Measurements from ENCODE around the gene ROR1. TPM values are rescaled to one million over a fixed set of nuclear protein-coding genes. Genes with fewer than 3 reads are reported as not detected.

Gene ROR1
- total RNA-seq, 4 donors from 2014 or later = 5.1 to 7.3 (median 6.5) TPM

DNA sequence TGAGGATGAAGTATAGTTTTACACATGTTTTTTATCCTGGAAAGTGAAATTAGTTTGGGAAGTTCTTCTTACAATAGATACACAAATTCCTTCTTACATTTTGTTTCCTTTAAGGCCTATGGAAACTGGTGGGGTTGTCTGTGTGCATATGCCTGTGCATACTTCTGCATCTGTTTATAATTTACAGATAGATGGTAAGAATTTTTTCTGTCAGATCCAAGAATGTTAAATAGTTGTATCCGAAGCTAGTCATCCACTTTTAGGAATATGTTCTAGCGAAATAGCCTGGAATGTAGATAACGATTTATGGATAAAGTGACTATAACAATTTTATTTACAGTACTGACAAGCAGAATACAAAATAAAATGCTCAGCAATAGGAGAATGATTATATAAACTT lies 194.1 kb downstream of the ROR1 start:
- TF ChIP-seq EP300 (IDR thresholded peaks at IDR 0.05) (no peak), POLR2A (IDR thresholded peaks at IDR 0.05; ENCODE audit: low read depth) (no peak), POLR2AphosphoS5 (IDR thresholded peaks at IDR 0.05) (no peak)
- TF ChIP-seq, protein P1, sequence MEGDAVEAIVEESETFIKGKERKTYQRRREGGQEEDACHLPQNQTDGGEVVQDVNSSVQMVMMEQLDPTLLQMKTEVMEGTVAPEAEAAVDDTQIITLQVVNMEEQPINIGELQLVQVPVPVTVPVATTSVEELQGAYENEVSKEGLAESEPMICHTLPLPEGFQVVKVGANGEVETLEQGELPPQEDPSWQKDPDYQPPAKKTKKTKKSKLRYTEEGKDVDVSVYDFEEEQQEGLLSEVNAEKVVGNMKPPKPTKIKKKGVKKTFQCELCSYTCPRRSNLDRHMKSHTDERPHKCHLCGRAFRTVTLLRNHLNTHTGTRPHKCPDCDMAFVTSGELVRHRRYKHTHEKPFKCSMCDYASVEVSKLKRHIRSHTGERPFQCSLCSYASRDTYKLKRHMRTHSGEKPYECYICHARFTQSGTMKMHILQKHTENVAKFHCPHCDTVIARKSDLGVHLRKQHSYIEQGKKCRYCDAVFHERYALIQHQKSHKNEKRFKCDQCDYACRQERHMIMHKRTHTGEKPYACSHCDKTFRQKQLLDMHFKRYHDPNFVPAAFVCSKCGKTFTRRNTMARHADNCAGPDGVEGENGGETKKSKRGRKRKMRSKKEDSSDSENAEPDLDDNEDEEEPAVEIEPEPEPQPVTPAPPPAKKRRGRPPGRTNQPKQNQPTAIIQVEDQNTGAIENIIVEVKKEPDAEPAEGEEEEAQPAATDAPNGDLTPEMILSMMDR (IDR thresholded peaks at IDR 0.05) = no peak
- intact Hi-C loops (cut with DNase I) = no loop called here

DNA sequence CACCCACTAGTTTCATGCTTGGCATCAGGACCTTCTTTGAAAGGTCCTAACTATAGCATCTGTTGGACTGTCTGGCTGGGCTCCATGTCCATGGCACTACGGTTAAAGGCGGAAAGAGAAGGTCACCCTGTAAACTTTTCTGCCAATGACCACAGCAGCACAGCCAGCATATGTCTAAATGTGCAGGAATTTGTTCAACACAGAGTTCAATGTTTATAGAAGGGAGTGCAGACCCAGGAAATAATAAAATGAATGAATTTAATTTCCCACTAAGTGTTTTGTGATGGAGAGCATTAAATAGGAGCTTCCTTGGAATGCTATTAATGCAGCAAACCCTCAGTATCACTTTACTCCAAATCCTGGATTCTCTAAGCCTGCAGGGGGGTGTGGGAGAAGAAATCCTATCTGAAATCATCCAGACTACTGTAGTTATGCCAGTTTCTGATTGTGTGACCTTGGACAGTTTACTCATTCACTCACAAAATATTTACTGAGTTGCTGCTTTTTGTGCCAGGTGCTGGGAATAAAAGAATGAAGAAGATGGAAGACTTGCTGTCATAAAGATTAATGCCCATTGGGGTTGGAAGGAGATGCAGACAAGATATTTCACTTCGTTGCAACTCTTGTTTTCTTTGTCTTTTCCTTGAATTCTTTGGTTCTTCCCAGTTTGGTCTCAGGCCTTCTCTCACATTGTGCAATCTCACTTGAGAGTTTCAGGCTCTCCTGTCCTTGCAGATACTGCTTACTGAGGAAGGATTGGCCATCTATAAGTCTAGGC lies 195.0 kb downstream of the ROR1 start:
- TF ChIP-seq EP300 (IDR thresholded peaks at IDR 0.05) (no peak), POLR2A (IDR thresholded peaks at IDR 0.05; ENCODE audit: low read depth) (no peak), POLR2AphosphoS5 (IDR thresholded peaks at IDR 0.05) (no peak)
- TF ChIP-seq, protein P1 (IDR thresholded peaks at IDR 0.05) = no peak
- H3K9me3 ChIP-seq = no peaks in the 10 kb centered on the region
- no peak for DNase-seq (ENCODE audit: extremely low spot score)
- intact Hi-C loops (cut with DNase I) = no loop called here
- no peak overlapping the region for H3K27ac ChIP-seq (replicated peaks in 1 of 4)
- 45% methylated on average over 3 of the region's 3 CpGs for WGBS
- no peak overlapping the region for H3K4me3 ChIP-seq
- peaks cover 0 to 17% (median 11%) of the 10 kb centered on the region in 4 donors for H3K4me1 ChIP-seq
- H3K27me3 ChIP-seq = no peaks in the 10 kb centered on the region
- no peaks in the 10 kb centered on the region for H3K36me3 ChIP-seq

More for the DNA sequence above, 194.1 kb downstream of the ROR1 start:
- H3K9me3 ChIP-seq = no peaks in the 10 kb centered on the region
- DNase-seq (ENCODE audit: extremely low spot score) = no peak
- WGBS = 91% methylated on average over 3 of the region's 3 CpGs
- H3K4me1 ChIP-seq = peaks cover 0 to 17% (median 11%) of the 10 kb centered on the region in 4 donors
- no peak overlapping the region for H3K27ac ChIP-seq (replicated peaks in 1 of 4)
- no peaks in the 10 kb centered on the region for H3K36me3 ChIP-seq
- H3K27me3 ChIP-seq = no peaks in the 10 kb centered on the region
- H3K4me3 ChIP-seq = no peak overlapping the region

DNA sequence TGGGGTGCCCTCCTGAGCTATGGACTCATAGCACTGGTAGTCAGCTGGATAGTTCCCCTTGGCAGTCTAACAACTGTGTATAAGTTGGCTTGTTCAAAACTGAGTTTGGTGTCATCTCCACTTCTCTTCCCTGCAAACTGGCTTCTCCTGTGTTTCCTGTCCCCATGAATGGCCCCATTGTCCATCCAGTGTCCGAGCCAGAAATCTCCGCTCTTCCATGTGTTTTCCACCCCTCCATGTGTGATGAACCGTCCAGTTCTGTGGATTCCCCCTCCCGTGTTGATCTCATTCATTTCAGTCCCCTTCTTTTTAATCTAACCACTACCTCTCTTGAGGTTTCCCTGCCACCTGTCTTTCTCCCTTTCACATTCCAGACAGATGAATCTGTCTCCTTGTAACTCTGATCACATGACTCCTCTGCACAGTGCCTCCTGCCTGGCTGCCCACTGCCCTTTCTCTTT lies 195.7 kb downstream of the ROR1 start:
- H3K4me3 ChIP-seq = no peak overlapping the region
- intact Hi-C loops (cut with DNase I) = no loop called here
- H3K9me3 ChIP-seq = no peaks in the 10 kb centered on the region
- no peaks in the 10 kb centered on the region for H3K27me3 ChIP-seq
- no peaks in the 10 kb centered on the region for H3K36me3 ChIP-seq
- WGBS = 88% methylated on average over 4 of the region's 4 CpGs
- DNase-seq (ENCODE audit: extremely low spot score) = no peak
- H3K4me1 ChIP-seq = peaks cover 0 to 17% (median 11%) of the 10 kb centered on the region in 4 donors
- no peak for TF ChIP-seq EP300 (IDR thresholded peaks at IDR 0.05)
- no peak for TF ChIP-seq POLR2AphosphoS5 (IDR thresholded peaks at IDR 0.05)
- TF ChIP-seq POLR2A (IDR thresholded peaks at IDR 0.05; ENCODE audit: low read depth) = no peak
- TF ChIP-seq, protein P1 (IDR thresholded peaks at IDR 0.05) = no peak
- no peak overlapping the region for H3K27ac ChIP-seq (replicated peaks in 1 of 4)

DNA sequence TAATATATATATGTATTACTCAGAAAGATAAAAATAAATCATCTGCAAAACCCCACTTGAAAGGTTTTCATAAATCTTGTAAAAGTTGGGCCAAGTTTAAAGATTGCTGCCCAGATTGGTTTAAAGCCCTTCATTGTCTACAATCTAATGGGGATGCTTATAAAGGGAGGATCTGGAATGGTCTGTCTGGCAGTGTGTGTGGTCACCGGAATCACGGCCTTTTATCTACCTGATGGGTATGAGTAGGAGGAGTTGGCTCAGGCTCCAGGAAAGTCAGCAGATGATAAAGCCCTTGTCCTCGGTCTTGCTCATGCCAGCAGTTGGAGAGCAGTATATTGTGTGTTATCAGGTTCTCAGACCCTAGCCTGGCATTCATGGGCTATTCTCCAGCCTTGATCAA lies 197.7 kb downstream of the ROR1 start:
- peaks cover 0 to 17% (median 11%) of the 10 kb centered on the region in 4 donors for H3K4me1 ChIP-seq
- intact Hi-C loops (cut with DNase I) = no loop called here
- H3K9me3 ChIP-seq = no peaks in the 10 kb centered on the region
- H3K4me3 ChIP-seq = no peak overlapping the region
- DNase-seq (ENCODE audit: extremely low spot score) = no peak
- 89% methylated on average over 3 of the region's 3 CpGs for WGBS
- H3K36me3 ChIP-seq = no peaks in the 10 kb centered on the region
- H3K27ac ChIP-seq (replicated peaks in 1 of 4) = no peak overlapping the region
- TF ChIP-seq, protein P1 (IDR thresholded peaks at IDR 0.05) = no peak
- TF ChIP-seq POLR2A (IDR thresholded peaks at IDR 0.05; ENCODE audit: low read depth) (no peak), POLR2AphosphoS5 (IDR thresholded peaks at IDR 0.05) (no peak), EP300 (IDR thresholded peaks at IDR 0.05) (no peak)
- H3K27me3 ChIP-seq = no peaks in the 10 kb centered on the region
